Ishikawa (cell line): ENCODE data around the gene THBS2.

Experiments used
- CEBPB ChIP-seq: IDR thresholded peaks from 2 replicates; pipeline ENCODE4 v1.6.1; 2012
- MAX ChIP-seq: IDR thresholded peaks from 2 replicates; pipeline ENCODE4 v1.6.1; 2012
- TAF1 ChIP-seq: IDR thresholded peaks from 2 replicates; pipeline ENCODE4 v1.6.1; 2012; ENCODE audit warnings: low read depth, mild to moderate bottlenecking

GRCh38 chr6:169221264-169221663 is 32.4 kb downstream of the THBS2 start:
- TF ChIP-seq MAX (no peak), TAF1 (no peak), CEBPB (no peak)
